Right atrium auricular region (tissue), 2 donors: ENCODE measurements around the gene TMEM26. TPM values are rescaled to one million over a fixed set of nuclear protein-coding genes. Genes with fewer than 3 reads are reported as not detected.
A peak's percentile ranks its signal among the peaks of the same experiment; 100 is the strongest.

Experiments
- DNase-seq: peaks from one replicate; pipeline ENCODE4 v3.0.0-alpha.2; 2019; ENCODE audit warnings: low spot score
- H3K27ac ChIP-seq, 2 donors: fragments of 200-600 bp; sonication (generic); 1 replicate in 1 of 2; 2 replicates in 1 of 2; pipeline ENCODE4 v1.5.1; 2016 to 2019
- H3K27me3 ChIP-seq, 2 donors: fragments of 200-600 bp; sonication (generic); one replicate each; pipeline versions ENCODE4 v1.5.1 to v1.6.0; 2017 to 2019
- H3K36me3 ChIP-seq: fragments of 200-600 bp; sonication (generic); one replicate; pipeline ENCODE4 v1.5.1; 2016
- H3K4me1 ChIP-seq, 2 donors: fragments of 200-600 bp; sonication (generic); one replicate each; pipeline versions ENCODE4 v1.5.1 to v1.6.0; 2017 to 2019
- H3K4me3 ChIP-seq, 2 donors: fragments of 200-600 bp; sonication (generic); 1 replicate in 1 of 2; 2 replicates in 1 of 2; pipeline ENCODE4 v1.5.1; 2017 to 2019; ENCODE audit warnings: mild to moderate bottlenecking in 1 of 2, moderate library complexity in 1 of 2
- H3K9me3 ChIP-seq, 2 donors: fragments of 200-600 bp; sonication (generic); one replicate each; pipeline ENCODE4 v1.5.1; 2019
- total RNA-seq, 2 donors: library from RNA; depleted of rRNA; stranded (reverse); fragments of >200 nt; gene quantifications; one replicate each; pipeline ENCODE4 v1.1.0, GENCODE V29; 2016
- TF ChIP-seq, protein P1 (sequence below), 2 donors: fragments of 200-600 bp; sonication (generic); IDR thresholded peaks; one replicate each; pipeline ENCODE4 v1.5.1; 2019; ENCODE audit warnings: antibody characterized with exemption in 2 of 2

Gene TMEM26
- total RNA-seq, 2 donors from 2014 or later: 0.08 to 0.11 TPM

- H3K9me3 ChIP-seq: no peaks in the 10 kb centered on the region
- H3K4me1 ChIP-seq: peaks cover 0 to 25% of the 10 kb centered on the region in 2 donors
- H3K27ac ChIP-seq: no peak overlapping the region
- TF ChIP-seq, protein P1, sequence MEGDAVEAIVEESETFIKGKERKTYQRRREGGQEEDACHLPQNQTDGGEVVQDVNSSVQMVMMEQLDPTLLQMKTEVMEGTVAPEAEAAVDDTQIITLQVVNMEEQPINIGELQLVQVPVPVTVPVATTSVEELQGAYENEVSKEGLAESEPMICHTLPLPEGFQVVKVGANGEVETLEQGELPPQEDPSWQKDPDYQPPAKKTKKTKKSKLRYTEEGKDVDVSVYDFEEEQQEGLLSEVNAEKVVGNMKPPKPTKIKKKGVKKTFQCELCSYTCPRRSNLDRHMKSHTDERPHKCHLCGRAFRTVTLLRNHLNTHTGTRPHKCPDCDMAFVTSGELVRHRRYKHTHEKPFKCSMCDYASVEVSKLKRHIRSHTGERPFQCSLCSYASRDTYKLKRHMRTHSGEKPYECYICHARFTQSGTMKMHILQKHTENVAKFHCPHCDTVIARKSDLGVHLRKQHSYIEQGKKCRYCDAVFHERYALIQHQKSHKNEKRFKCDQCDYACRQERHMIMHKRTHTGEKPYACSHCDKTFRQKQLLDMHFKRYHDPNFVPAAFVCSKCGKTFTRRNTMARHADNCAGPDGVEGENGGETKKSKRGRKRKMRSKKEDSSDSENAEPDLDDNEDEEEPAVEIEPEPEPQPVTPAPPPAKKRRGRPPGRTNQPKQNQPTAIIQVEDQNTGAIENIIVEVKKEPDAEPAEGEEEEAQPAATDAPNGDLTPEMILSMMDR (IDR thresholded peaks at IDR 0.05): no peak
- H3K27me3 ChIP-seq: peaks cover 3 to 5% of the 10 kb centered on the region in 2 donors
- no peak for DNase-seq
- H3K4me3 ChIP-seq: no peak overlapping the region
- H3K36me3 ChIP-seq: no peaks in the 10 kb centered on the region
These were observed 3.1 kb upstream of the TMEM26 start for GRCh38 chr10:61456095-61456789.

DNA sequence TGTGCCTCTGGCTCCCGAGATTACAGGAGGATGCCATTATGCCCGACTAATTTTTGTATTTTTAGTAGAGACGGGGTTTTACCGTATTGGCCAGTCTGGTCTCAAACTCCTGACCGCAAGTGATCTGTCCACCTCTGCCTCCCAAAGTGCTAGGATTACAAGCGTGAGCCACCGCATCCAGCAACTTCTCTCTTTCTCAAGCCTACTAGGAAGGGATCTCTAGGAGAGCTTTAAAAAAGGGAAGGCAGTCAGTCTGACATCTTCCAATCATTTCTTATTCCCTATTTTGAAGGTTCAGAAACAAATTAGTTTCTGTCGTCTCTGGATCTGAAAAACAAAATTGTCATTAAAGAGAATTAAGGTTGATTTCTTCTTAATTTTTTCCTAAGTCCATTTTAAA lies 2.5 kb upstream of the TMEM26 start:
- H3K4me1 ChIP-seq: peaks cover 0 to 25% of the 10 kb centered on the region in 2 donors
- no peaks in the 10 kb centered on the region for H3K9me3 ChIP-seq
- H3K4me3 ChIP-seq: no peak overlapping the region
- H3K27ac ChIP-seq: no peak overlapping the region
- TF ChIP-seq, protein P1 (IDR thresholded peaks at IDR 0.05): no peak
- H3K27me3 ChIP-seq: peaks cover 3 to 5% of the 10 kb centered on the region in 2 donors
- no peaks in the 10 kb centered on the region for H3K36me3 ChIP-seq
- no peak for DNase-seq

DNA sequence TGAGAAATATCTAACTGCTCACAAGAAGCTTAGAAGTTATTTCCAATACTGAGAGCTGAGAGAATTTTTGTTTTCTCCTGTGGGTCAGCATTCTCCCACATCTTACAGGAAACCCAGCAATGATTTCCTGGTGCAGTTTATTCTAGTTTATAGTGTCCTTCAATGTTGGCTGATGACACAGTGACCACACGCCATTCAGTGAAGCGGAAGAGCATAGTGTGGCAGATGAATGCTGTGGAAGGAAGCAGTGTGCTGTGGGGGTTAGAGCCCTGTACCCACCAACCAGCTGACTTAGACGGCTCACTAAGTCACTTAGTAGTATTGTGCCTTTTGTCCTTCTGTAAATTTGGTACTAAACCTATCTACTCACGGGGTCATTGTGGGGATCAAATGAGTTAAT lies 1.4 kb upstream of the TMEM26 start:
- no peak for DNase-seq
- no peak overlapping the region for H3K27ac ChIP-seq
- H3K36me3 ChIP-seq: no peaks in the 10 kb centered on the region
- H3K4me1 ChIP-seq: peaks cover 0 to 25% of the 10 kb centered on the region in 2 donors
- H3K9me3 ChIP-seq: no peaks in the 10 kb centered on the region
- TF ChIP-seq, protein P1 (IDR thresholded peaks at IDR 0.05): no peak
- H3K27me3 ChIP-seq: peaks cover 3 to 5% of the 10 kb centered on the region in 2 donors
- H3K4me3 ChIP-seq: no peak overlapping the region

GRCh38 chr10:61452151-61452651 lies 980 bp downstream of the TMEM26 start:
- TF ChIP-seq, protein P1 (IDR thresholded peaks at IDR 0.05): no peak
- H3K4me1 ChIP-seq: peaks cover 0 to 25% of the 10 kb centered on the region in 2 donors
- H3K36me3 ChIP-seq: no peaks in the 10 kb centered on the region
- no peaks in the 10 kb centered on the region for H3K9me3 ChIP-seq
- peaks cover 3 to 7% of the 10 kb centered on the region in 2 donors for H3K27me3 ChIP-seq
- H3K4me3 ChIP-seq: peak overlapping the region; percentile 30 to 54
- DNase-seq: no peak
- H3K27ac ChIP-seq: no peak overlapping the region

GRCh38 chr10:61451357-61451756 lies 1.8 kb downstream of the TMEM26 start:
- TF ChIP-seq, protein P1 (IDR thresholded peaks at IDR 0.05): no peak
- Histone ChIP-seq H3K4me1 (peaks cover 0 to 20% of the 10 kb centered on the region in 2 donors), H3K9me3 (no peaks in the 10 kb centered on the region), H3K36me3 (no peaks in the 10 kb centered on the region), H3K4me3 (no peak overlapping the region), H3K27ac (no peak overlapping the region), H3K27me3 (peaks cover 3 to 7% of the 10 kb centered on the region in 2 donors)
- no peak for DNase-seq
